KMS-11 (cell line): Measurements from ENCODE around the gene ALDH6A1.

Experiments used
- H2AFZ ChIP-seq: fragments of 200-600 bp; sonication (generic); 2 replicates; pipeline ENCODE4 v1.6.1; 2016; ENCODE audit warnings: antibody characterized with exemption, mixed run types, low read depth
- H3K27ac ChIP-seq: fragments of 200-600 bp; sonication (generic); 2 replicates; pipeline ENCODE4 v1.6.1; 2016; ENCODE audit warnings: mild to moderate bottlenecking, mixed run types
- H3K27me3 ChIP-seq: fragments of 200-600 bp; sonication (generic); 2 replicates; pipeline ENCODE4 v1.6.1; 2017; ENCODE audit warnings: mild to moderate bottlenecking, low read depth, mixed run types, moderate library complexity; ENCODE audit not compliant: insufficient read depth
- H3K36me3 ChIP-seq: fragments of 200-600 bp; sonication (generic); 2 replicates; pipeline ENCODE4 v1.6.1; 2017; ENCODE audit warnings: mild to moderate bottlenecking, mixed run types; ENCODE audit not compliant: insufficient read depth
- H3K4me1 ChIP-seq: fragments of 200-600 bp; sonication (generic); 2 replicates; pipeline ENCODE4 v1.6.1; 2016; ENCODE audit warnings: mild to moderate bottlenecking, low read depth, mixed run types; ENCODE audit not compliant: poor library complexity, severe bottlenecking
- H3K4me2 ChIP-seq: fragments of 200-600 bp; sonication (generic); 2 replicates; pipeline ENCODE4 v1.7.0; 2016; ENCODE audit warnings: mild to moderate bottlenecking, mixed run types
- H3K4me3 ChIP-seq: fragments of 200-600 bp; sonication (generic); IDR thresholded peaks from 2 replicates; pipeline ENCODE4 v1.6.1; 2017; ENCODE audit warnings: low read depth, low read length, mixed read lengths; ENCODE audit not compliant: insufficient read depth
- H3K79me2 ChIP-seq: fragments of 200-600 bp; sonication (generic); 2 replicates; pipeline ENCODE4 v1.6.1; 2016; ENCODE audit warnings: low read depth, mixed run types; ENCODE audit not compliant: insufficient read depth
- H3K9ac ChIP-seq: fragments of 200-600 bp; sonication (generic); 2 replicates; pipeline ENCODE4 v1.6.1; 2016; ENCODE audit warnings: mild to moderate bottlenecking, mixed run types
- H4K20me1 ChIP-seq: fragments of 200-600 bp; sonication (generic); 2 replicates; pipeline ENCODE4 v1.6.1; 2016; ENCODE audit warnings: mild to moderate bottlenecking, mixed run types; ENCODE audit not compliant: insufficient read depth
- TF ChIP-seq, protein P1 (sequence below): fragments of 200-600 bp; sonication (generic); conservative IDR thresholded peaks from 2 replicates; pipeline ENCODE4 v1.6.1; 2017; ENCODE audit warnings: low read depth, mild to moderate bottlenecking, antibody characterized with exemption, low read length, moderate library complexity, mixed read lengths

The ALDH6A1 gene

DNA sequence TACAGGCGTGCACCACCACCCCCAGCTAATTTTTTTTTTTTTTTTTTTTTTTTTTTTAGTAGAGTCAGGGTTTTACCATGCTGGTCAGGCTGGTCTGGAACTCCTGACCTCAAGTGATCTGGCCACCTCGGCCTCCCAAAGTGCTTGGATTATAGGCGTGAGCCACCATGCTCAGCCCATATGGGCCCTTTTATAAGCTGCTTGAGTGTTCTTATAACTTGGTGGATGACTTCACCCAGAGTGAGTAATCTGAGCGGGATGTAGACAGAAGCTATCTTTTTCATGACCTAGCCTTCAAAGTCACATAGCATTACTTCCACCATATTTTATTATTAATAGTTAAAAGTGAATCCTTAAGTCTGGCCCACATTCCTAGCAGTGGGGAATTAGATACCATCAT, 48.7 kb downstream of the ALDH6A1 start:
- H3K4me1 ChIP-seq = no peaks in the 10 kb centered on the region
- H3K4me3 ChIP-seq = no peak overlapping the region
- no peaks in the 10 kb centered on the region for H3K36me3 ChIP-seq
- no peak overlapping the region for H3K27ac ChIP-seq
- TF ChIP-seq, protein P1, sequence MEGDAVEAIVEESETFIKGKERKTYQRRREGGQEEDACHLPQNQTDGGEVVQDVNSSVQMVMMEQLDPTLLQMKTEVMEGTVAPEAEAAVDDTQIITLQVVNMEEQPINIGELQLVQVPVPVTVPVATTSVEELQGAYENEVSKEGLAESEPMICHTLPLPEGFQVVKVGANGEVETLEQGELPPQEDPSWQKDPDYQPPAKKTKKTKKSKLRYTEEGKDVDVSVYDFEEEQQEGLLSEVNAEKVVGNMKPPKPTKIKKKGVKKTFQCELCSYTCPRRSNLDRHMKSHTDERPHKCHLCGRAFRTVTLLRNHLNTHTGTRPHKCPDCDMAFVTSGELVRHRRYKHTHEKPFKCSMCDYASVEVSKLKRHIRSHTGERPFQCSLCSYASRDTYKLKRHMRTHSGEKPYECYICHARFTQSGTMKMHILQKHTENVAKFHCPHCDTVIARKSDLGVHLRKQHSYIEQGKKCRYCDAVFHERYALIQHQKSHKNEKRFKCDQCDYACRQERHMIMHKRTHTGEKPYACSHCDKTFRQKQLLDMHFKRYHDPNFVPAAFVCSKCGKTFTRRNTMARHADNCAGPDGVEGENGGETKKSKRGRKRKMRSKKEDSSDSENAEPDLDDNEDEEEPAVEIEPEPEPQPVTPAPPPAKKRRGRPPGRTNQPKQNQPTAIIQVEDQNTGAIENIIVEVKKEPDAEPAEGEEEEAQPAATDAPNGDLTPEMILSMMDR = no peak
- no peak overlapping the region for H2AFZ ChIP-seq
- no peaks in the 10 kb centered on the region for H3K27me3 ChIP-seq
- H3K79me2 ChIP-seq = no peaks in the 10 kb centered on the region
- H3K4me2 ChIP-seq = no peak overlapping the region
- H4K20me1 ChIP-seq = no peaks in the 10 kb centered on the region
- no peak overlapping the region for H3K9ac ChIP-seq

DNA sequence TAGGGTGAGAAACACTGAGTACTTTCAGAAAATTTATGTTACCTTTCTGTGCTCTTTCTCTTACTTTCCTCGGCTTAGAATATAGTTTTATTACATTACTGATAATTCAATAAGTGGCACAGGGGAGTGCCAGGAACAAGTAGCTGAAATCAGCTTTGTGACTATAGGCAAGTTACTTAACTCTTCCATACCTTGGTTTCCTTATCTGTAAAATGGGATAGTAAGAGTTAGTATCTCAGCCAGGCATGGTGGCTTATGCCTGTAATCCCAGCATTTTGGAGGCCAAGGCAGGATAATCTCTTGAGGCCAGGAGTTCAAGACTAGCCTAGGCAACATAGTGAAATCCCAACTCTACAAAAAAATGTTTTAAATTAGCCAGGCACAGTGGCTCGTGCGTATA, 49.7 kb downstream of the ALDH6A1 start:
- Histone ChIP-seq H3K36me3 (no peaks in the 10 kb centered on the region), H3K27me3 (no peaks in the 10 kb centered on the region), H3K4me1 (no peaks in the 10 kb centered on the region), H2AFZ (no peak overlapping the region), H4K20me1 (no peaks in the 10 kb centered on the region), H3K4me2 (no peak overlapping the region), H3K79me2 (no peaks in the 10 kb centered on the region), H3K4me3 (no peak overlapping the region), H3K27ac (no peak overlapping the region), H3K9ac (no peak overlapping the region)
- TF ChIP-seq, protein P1 = no peak

GRCh38 chr14:74029136-74029535, 55.1 kb downstream of the ALDH6A1 start:
- TF ChIP-seq, protein P1 = no peak
- H4K20me1 ChIP-seq = no peaks in the 10 kb centered on the region

GRCh38 chr14:74022346-74022745, 61.9 kb downstream of the ALDH6A1 start:
- H3K4me3 ChIP-seq = no peak overlapping the region
- H2AFZ ChIP-seq = no peak overlapping the region
- no peak overlapping the region for H3K9ac ChIP-seq
- no peaks in the 10 kb centered on the region for H3K79me2 ChIP-seq
- H4K20me1 ChIP-seq = no peaks in the 10 kb centered on the region
- H3K27me3 ChIP-seq = no peaks in the 10 kb centered on the region
- H3K27ac ChIP-seq = no peak overlapping the region
- no peak overlapping the region for H3K4me2 ChIP-seq
- no peaks in the 10 kb centered on the region for H3K4me1 ChIP-seq
- H3K36me3 ChIP-seq = no peaks in the 10 kb centered on the region
- TF ChIP-seq, protein P1 = no peak

More at GRCh38 chr14:74029136-74029535, 55.1 kb downstream of the ALDH6A1 start:
- no peak overlapping the region for H3K4me2 ChIP-seq
- H3K27ac ChIP-seq = no peak overlapping the region
- H3K79me2 ChIP-seq = no peaks in the 10 kb centered on the region
- no peaks in the 10 kb centered on the region for H3K4me1 ChIP-seq
- H3K4me3 ChIP-seq = no peak overlapping the region
- no peaks in the 10 kb centered on the region for H3K27me3 ChIP-seq
- H3K36me3 ChIP-seq = no peaks in the 10 kb centered on the region
- H2AFZ ChIP-seq = no peak overlapping the region
- no peak overlapping the region for H3K9ac ChIP-seq
